Body of pancreas (tissue), 4 donors: ENCODE data around the gene ACSM5.
"Not testable (repeated sequence)": the region's sequence is repeated elsewhere in the genome, so short reads cannot be mapped to it uniquely, and the experiment has no call there.

ENCODE experiments used
- CTCF ChIP-seq, 7 experiments: fragments of 450-650 bp in 4 of 7; fragments of 200-600 bp in 3 of 7; sonication (generic) in 3 of 7; IDR thresholded peaks; one replicate each; pipeline ENCODE4 v1.5.1; 2016 to 2019; ENCODE audit warnings: antibody characterized with exemption in 7 of 7
- POLR2A ChIP-seq, 3 donors: fragments of 450-650 bp; IDR thresholded peaks; one replicate each; pipeline ENCODE4 v1.6.1; 2016; ENCODE audit warnings: antibody characterized with exemption in 3 of 3, mild to moderate bottlenecking in 2 of 3

DNA sequence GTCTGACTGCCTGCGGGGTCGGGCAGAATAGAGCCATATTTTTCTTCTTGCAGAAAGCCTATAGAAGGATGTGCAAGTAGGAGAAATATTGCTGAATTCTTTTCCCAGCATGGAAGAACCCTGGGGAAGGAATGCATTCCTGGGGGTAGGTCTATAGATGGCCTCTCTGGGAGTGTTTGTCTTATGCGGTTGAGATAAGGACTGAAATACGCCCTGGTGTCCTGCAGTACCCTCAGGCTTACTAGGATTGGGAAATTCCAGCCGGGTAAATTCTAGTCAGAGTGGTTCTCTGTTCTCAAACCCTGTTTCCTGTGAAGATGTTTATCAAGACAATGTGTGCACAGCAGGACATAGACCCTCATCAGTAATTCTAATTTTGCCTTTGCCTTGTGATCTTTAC lies 44.3 kb downstream of the ACSM5 start:
- not testable (repeated sequence) for TF ChIP-seq CTCF, POLR2A (IDR thresholded peaks at IDR 0.05)
